HG02970 (cell line): ENCODE results near the gene RGS1.
A peak's percentile ranks its signal among the peaks of the same experiment; 100 is the strongest.

Experiments used
- ATAC-seq: cut with Tn5 transposase; IDR thresholded peaks from one replicate; pipeline ENCODE4 v1.9.1; 2021; ENCODE audit warnings: mild to moderate bottlenecking, moderate library complexity, moderate number of reproducible peaks; ENCODE audit not compliant: unreplicated experiment, low FRiP score

RGS1 gene

GRCh38 chr1:192579010-192579738, 3.6 kb downstream of the RGS1 start:
- ATAC-seq, result no peak

GRCh38 chr1:192580351-192580962, 4.9 kb downstream of the RGS1 start:
- ATAC-seq, result no peak

DNA sequence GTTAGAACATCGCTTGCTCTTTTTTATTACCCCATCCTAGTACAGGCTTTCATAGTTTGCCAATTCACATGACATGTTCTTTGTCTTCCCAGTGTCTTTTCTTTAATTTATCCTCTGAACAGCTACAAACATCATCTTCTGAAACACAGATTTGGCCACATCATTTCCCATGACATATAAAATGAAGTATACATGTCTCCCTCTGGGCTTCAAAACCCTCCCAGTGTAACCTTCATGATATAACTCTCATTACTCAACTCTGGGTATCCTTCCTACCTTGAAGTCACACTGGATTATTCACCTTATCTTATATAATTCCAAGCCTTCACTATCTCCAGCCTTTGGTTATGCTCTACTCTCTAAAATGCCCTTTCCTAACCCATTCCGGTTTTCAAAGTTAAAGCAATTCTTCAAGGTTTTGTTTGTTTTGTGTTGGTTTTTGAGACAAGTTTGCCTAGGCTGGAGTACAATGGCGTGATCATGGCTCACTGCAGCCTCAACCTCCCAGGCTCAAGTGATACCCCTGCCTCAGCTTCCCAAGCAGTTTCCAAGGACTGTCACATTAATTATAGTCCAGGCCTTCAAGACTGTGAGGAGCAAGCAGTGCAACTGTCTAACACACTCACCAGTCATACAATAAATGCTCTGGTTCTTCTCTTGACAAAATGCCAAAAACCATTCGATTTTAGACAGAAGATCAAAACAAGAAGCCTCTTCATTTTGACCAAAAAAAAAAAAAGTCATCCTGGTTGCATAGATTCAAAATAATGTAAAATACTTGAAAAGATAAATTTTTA, 5.8 kb downstream of the RGS1 start:
- ATAC-seq, result no peak

- no peak for ATAC-seq
Measured at GRCh38 chr1:192584866-192585265, 9.3 kb downstream of the RGS1 start.

- no peak for ATAC-seq
Measured at GRCh38 chr1:192587386-192588266, 12.1 kb downstream of the RGS1 start.

GRCh38 chr1:192588546-192588945, 13.0 kb downstream of the RGS1 start:
- ATAC-seq, result no peak

GRCh38 chr1:192589813-192590212, 14.2 kb downstream of the RGS1 start:
- no peak for ATAC-seq

DNA sequence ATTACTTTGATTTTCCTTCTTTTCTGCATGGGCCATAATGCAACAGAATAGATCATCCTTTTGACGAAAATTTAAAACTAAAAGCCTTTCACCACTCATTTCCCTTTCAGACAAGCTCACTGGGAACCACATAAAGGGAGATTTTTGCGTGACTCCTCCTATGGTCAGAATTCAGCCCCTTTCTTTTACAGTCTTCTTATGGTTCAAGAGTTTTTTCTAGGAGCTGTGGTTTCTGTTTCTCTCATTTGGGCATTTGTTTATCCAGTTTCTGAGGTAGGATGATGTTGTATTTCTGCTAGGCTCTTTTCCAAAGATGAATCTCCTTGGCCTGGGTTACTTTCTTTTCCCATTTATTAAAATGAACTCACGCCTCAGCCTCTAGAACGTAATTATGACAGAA, 16.9 kb downstream of the RGS1 start:
- no peak for ATAC-seq

DNA sequence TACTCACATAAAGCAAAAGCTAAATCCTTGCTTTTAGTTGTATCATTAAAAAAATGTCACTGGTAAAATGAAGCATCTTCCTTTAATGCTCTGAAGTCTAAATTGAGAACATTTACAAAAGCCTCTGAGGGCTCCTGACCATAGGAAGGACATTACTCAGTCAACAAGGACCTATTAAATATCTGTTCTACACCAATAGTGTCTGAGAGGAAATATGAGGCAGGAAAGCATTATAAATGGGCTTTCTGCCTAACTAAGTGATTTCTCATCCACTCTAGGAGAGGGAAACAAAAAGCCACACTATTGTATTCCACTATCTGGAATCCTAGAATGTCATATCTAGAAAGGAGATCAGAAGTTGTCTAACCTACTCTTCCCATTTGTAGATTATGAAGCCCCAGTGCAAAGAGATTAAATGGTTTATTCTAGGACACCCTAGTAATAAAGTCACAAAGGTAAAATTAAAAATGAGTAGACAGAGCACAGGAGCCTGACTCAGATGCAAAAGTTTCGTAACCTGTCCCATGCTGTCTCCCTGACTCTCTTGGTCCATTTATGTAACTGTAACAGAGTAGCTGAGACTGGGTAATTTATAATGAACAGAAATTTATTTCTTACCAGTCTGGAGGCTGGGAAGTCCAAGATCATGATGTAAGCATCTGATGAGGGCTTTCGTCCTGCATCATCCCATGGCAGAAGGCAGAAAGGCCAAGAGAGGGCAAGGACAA, 17.6 kb downstream of the RGS1 start:
- ATAC-seq, result no peak

GRCh38 chr1:192595299-192595698, 19.7 kb downstream of the RGS1 start:
- no peak for ATAC-seq

GRCh38 chr1:192598589-192598988, 23.0 kb downstream of the RGS1 start:
- ATAC-seq, result no peak

DNA sequence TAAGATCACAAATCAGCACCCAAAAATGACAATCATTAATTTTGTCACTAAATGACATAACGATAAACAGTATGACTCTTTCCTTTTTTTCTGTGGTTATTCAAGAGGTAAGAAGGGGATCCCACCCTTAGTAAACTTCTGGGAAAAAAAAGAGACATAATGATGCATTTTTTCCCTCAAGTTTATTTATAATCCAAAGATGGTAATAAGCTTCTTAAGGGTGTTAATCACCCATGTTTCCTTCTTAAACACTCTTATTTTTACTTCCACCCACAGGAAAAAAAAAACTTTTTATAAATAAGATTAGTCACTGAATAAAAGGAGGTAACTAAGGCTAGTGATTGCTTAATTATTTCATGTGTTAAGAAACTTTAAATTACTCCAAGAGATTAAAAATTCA, 24.7 kb downstream of the RGS1 start:
- ATAC-seq, result no peak

DNA sequence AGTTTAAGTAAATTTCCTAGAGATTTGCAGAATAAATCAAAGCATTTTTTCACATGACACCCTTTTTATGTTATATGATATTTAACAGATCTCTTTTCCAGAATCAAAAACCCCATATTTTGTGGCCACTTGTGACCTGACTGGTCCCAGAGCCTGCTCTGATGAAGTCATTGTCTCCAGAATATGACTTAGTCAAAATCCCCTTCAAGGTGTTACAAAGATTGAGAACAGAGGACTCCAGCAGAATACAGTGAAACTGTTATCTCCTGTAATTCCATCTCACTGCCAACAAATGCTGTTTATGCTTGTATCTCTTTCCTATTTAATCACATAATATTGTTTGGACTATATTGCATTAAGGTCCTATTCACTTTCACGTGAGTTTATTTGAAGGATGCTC, 25.6 kb downstream of the RGS1 start:
- ATAC-seq, result peak; percentile 58

GRCh38 chr1:192601567-192601966, 26.0 kb downstream of the RGS1 start:
- ATAC-seq, result no peak

DNA sequence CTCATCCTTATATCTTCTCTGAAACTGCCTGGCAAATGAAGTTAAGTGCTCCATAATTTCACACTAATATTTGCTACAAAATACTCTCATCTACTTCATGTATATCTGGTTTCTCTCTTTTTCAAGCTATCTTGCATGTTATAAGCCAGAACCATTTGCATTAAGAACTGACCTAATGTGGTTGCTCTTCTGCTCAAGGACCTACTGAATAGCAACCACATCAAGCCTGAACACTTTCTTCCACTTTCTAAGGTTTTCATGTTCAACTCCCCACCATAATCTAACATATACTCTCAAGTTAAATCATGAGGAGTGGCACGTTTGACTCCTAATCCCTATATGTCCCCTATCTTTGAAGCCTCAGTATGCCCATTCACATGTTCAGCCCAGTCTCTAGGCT, 27.2 kb downstream of the RGS1 start:
- ATAC-seq, result no peak

DNA sequence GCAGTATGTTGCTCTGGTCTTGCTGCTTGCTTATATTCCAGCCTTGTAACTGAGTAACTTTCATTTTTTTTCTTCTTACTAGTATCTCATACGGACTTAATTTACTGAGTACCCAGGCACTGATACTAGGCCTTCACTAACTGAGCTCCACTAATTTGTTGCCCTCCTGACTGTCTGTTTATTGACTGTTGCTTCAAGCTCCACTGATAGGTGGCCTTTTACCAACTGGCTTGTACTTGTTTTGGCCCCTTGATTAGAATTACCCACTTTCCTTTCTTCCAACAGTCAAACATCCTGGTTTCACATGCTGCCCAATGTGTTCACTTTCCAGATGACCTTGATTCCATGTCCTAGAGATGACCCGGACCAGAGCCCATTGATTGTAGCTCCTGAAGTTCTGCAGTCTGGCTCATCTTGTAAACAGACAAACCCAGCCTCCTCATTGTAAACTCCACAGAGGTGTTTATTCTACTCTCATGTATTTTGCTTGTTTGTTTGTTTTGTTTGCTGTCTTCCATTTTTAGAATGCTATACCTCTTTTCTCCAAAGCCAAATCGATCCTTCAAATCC, 27.7 kb downstream of the RGS1 start:
- ATAC-seq, result no peak

DNA sequence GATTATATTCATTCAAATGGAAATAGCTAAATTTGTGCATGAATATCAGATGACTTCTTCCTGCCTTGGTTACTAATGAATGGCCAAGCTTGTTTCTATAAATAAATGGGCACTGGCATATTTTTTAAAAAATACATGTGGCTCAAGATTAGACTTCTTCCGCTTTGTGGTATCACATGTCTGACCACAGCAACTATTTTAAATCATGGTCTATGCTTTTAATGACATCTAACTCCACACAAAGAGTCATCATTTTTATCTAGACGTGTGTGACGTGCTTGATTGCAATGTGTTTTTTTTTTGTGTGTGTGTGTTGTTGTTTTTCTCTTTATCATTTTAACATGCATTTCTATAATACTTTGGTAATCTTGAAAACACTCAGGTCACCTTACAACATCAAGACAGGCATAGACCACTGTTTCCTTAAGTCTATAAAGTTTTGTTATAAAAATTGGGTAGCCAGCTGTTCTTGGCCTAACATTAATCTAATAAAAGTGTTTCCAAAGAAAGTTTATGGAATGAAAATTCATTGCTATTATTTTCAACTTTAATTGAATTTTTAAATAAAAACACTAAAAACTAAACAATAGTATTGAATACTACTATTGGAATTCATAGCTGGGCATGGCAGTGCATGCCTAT, 29.5 kb downstream of the RGS1 start:
- no peak for ATAC-seq

DNA sequence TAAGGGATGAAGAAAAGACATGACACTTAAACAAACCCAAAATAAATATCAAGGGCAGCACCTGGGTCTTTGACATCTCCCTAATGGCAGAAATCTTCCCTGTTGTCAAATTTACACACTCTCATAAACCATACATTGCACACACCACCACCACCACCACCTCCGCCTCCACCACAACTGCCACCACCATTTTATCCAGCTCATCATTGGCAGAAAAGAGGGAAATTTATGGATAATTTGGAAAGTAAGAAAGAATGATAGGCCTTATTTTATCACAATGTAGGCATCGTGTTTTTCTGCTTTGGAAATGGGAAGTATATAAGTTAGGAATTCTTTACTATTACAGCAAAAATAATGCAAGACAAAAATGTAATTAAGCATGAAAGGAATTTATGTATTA, 33.1 kb downstream of the RGS1 start:
- no peak for ATAC-seq
